Nephron (organoid): ENCODE measurements around the gene CD5L.

Experiments used
- H3K27ac Mint-ChIP-seq, 3 experiments: 2 replicates each; pipeline ENCODE4 v1.8.0; 2020; ENCODE audit warnings: mixed read lengths in 3 of 3, mild to moderate bottlenecking in 2 of 3, moderate library complexity in 1 of 3
- H3K27me3 Mint-ChIP-seq: 2 replicates; pipeline ENCODE4 v1.8.0; 2021; ENCODE audit warnings: low read depth, mild to moderate bottlenecking, moderate library complexity, mixed read lengths
- H3K36me3 Mint-ChIP-seq: 2 replicates; pipeline ENCODE4 v1.8.0; 2020; ENCODE audit warnings: low read depth, mixed read lengths
- H3K4me1 Mint-ChIP-seq: 2 replicates; pipeline ENCODE4 v1.8.0; 2020; ENCODE audit warnings: mixed read lengths
- H3K4me3 Mint-ChIP-seq, 3 experiments: 2 replicates each; pipeline ENCODE4 v1.8.0; 2020; ENCODE audit warnings: mild to moderate bottlenecking in 3 of 3, mixed read lengths in 3 of 3, moderate library complexity in 2 of 3
- H3K9me3 Mint-ChIP-seq: 2 replicates; pipeline ENCODE4 v1.8.0; 2020; ENCODE audit warnings: mixed read lengths
- CTCF ChIP-seq, 3 experiments: fragments of 200-600 bp; sonication (generic); IDR thresholded peaks; one replicate each; pipeline ENCODE4 v1.5.0; 2021; ENCODE audit warnings: antibody characterized with exemption in 3 of 3; ENCODE audit not compliant: unreplicated experiment in 3 of 3

CD5L gene

DNA sequence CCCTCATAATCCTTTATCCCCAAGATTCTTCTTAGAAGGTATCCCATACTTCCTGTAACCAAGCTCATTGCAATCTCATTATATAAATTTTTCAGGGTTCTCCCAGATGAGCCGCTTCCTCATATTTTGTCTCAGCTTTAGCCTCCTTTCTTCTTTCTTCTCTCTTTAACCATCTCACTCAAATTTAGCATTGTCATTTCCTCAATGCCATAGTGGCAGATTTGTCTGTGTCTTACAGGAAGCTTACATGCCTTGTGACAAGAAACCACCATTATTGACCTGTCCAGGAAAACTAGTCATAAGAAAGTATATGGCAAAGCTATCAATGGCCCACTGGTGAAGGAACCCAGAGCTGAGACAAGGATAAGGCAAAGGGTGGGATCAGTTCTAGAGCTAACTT, 58.7 kb downstream of the CD5L start:
- H3K27ac Mint-ChIP-seq: no peak overlapping the region
- H3K9me3 Mint-ChIP-seq: no peaks in the 10 kb centered on the region
- H3K27me3 Mint-ChIP-seq: no peaks in the 10 kb centered on the region
- TF ChIP-seq CTCF (IDR thresholded peaks at IDR 0.05; ENCODE audit: unreplicated experiment in 3 of 3): no peak
- H3K4me1 Mint-ChIP-seq: no peaks in the 10 kb centered on the region
- no peaks in the 10 kb centered on the region for H3K36me3 Mint-ChIP-seq
- no peak overlapping the region for H3K4me3 Mint-ChIP-seq

- TF ChIP-seq CTCF (IDR thresholded peaks at IDR 0.05; ENCODE audit: unreplicated experiment in 3 of 3): no peak
- Mint-ChIP-seq H3K4me3 (no peak overlapping the region), H3K9me3 (no peaks in the 10 kb centered on the region), H3K27me3 (no peaks in the 10 kb centered on the region), H3K27ac (no peak overlapping the region), H3K36me3 (no peaks in the 10 kb centered on the region), H3K4me1 (no peaks in the 10 kb centered on the region)
Observed at GRCh38 chr1:157781048-157781447, 60.6 kb downstream of the CD5L start.
